ENCODE data around the gene ZNF593. TPM values are rescaled to one million over a fixed set of nuclear protein-coding genes. Genes with fewer than 3 reads are reported as not detected.

ZNF593 gene
- total and polyA plus RNA-seq, 3 donors from 2014 or later, result 22.8 to 56.7 (median 37.3) TPM

DNA sequence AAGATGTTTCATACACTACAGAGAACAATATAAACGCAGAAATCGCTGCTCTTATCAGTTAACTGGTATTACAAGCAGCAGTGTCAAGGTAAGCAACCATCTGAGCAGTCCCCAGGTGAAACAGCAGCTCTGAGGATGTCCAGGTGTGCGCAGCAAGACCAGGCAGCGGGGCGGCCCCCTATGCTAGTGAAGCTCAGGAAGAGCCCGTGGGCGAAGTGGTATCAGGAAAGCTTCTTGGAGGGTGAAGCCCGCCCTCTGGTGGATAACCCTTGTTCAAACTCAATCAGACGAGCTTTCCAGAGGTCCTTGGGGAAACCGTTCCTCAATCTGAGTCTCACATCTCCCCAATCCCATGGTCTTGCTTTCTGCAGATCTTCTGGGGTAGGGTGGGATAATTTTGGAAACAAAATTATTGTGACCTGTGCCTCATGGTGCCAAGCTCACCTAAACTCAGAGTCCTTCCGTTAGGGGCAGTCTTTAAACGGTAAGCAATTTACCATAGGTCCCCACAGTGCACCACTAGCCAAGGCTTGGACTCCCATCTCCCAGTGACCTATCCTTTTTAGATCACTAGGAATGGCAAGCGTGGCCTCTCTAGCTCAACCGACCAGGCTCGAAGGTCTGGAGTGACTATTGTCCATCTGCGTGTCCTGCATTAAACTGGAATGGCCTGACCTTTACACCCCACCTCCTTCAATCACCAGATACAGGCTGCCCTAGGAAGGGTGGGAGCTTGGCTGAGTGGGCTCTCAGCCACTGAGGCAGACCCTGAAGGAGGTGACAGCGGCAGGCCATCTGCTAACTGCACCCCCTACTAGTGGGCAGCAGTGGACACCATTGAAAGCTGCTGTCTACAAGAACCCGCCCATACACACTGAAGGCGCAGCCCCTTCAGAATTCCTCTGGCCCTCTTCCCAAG is 24.4 kb upstream of the ZNF593 start:
- no peak for TF ChIP-seq POLR2A (IDR thresholded peaks at IDR 0.05)
- TF ChIP-seq, protein P1, sequence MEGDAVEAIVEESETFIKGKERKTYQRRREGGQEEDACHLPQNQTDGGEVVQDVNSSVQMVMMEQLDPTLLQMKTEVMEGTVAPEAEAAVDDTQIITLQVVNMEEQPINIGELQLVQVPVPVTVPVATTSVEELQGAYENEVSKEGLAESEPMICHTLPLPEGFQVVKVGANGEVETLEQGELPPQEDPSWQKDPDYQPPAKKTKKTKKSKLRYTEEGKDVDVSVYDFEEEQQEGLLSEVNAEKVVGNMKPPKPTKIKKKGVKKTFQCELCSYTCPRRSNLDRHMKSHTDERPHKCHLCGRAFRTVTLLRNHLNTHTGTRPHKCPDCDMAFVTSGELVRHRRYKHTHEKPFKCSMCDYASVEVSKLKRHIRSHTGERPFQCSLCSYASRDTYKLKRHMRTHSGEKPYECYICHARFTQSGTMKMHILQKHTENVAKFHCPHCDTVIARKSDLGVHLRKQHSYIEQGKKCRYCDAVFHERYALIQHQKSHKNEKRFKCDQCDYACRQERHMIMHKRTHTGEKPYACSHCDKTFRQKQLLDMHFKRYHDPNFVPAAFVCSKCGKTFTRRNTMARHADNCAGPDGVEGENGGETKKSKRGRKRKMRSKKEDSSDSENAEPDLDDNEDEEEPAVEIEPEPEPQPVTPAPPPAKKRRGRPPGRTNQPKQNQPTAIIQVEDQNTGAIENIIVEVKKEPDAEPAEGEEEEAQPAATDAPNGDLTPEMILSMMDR (IDR thresholded peaks at IDR 0.05), result peak; percentile 65 to 72 (median 65)
- Histone ChIP-seq H3K4me1 (no peaks in the 10 kb centered on the region), H3K27ac (no peak overlapping the region), H3K9me3 (no peaks in the 10 kb centered on the region), H3K4me3 (no peak overlapping the region), H3K27me3 (no peaks in the 10 kb centered on the region), H3K36me3 (ENCODE audit: low read depth, missing control alignments) (no peaks in the 10 kb centered on the region)
- DNase-seq, result peak; percentile 90
- WGBS, 2 donors, result 38 to 50% methylated on average over 18 to 19 of the region's 19 CpGs
- intact Hi-C loops (cut with DNase I; ENCODE audit: low total_unique reads), result loop anchor here (10.0 kb wide), 2 partner anchors 110 to 250 kb away; no protein-coding TSS in a partner anchor

DNA sequence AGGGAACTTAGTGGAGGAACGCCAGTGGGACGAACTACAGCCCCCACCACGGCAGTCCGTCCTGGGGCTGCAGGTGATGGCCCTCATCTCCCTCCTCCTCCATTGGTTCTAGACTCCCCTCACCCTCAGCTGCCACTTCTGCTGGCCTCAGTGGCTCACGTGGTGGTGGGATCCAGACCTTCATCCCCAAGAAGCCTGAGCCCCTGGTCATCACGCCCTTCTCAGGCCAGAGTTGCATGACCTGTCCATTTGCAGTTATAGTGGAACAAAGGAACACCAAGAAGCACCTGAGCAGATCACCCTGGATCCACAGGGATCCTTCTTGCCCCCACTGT is 23.8 kb upstream of the ZNF593 start:
- intact Hi-C loops (cut with DNase I; ENCODE audit: low total_unique reads), result loop anchor here (10.0 kb wide), 2 partner anchors 111 to 251 kb away; no protein-coding TSS in a partner anchor
- no peak for DNase-seq
- H3K4me1 ChIP-seq, result no peaks in the 10 kb centered on the region
- no peaks in the 10 kb centered on the region for H3K9me3 ChIP-seq
- WGBS, 2 donors, result 61 to 62% methylated on average over 2 to 6 of the region's 6 CpGs
- H3K4me3 ChIP-seq, result no peak overlapping the region
- H3K27ac ChIP-seq, result no peak overlapping the region
- H3K27me3 ChIP-seq, result no peaks in the 10 kb centered on the region
- TF ChIP-seq, protein P1 (IDR thresholded peaks at IDR 0.05), result no peak
- H3K36me3 ChIP-seq (ENCODE audit: low read depth, missing control alignments), result no peaks in the 10 kb centered on the region

DNA sequence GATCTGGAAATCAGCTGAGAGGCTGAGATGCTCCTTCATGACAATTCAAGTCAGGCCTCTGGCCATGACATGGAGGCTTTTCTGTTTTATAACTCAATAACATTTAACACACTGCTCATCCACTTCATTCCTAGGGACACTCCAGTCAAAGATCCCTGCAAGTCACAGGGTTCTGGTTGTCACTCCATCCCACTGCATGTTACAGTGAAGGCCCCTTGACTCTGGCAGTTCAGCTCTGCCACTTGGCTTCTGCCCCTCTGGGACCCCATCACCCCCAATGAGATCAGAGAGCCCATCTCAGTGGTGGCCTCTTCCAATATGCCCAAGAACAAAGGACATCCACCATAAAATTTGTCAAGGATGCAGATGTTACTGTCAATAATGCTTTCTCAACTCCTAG is 20.8 kb upstream of the ZNF593 start:
- Histone ChIP-seq H3K9me3 (no peaks in the 10 kb centered on the region), H3K4me3 (no peak overlapping the region), H3K27me3 (no peaks in the 10 kb centered on the region), H3K36me3 (ENCODE audit: low read depth, missing control alignments) (no peaks in the 10 kb centered on the region), H3K4me1 (no peaks in the 10 kb centered on the region), H3K27ac (no peak overlapping the region)
- DNase-seq, result no peak
- TF ChIP-seq POLR2A (IDR thresholded peaks at IDR 0.05), result no peak
- TF ChIP-seq, protein P1 (IDR thresholded peaks at IDR 0.05), result no peak
- intact Hi-C loops (cut with DNase I; ENCODE audit: low total_unique reads), result loop anchor here (10.0 kb wide), 2 partner anchors 114 to 254 kb away; no protein-coding TSS in a partner anchor

DNA sequence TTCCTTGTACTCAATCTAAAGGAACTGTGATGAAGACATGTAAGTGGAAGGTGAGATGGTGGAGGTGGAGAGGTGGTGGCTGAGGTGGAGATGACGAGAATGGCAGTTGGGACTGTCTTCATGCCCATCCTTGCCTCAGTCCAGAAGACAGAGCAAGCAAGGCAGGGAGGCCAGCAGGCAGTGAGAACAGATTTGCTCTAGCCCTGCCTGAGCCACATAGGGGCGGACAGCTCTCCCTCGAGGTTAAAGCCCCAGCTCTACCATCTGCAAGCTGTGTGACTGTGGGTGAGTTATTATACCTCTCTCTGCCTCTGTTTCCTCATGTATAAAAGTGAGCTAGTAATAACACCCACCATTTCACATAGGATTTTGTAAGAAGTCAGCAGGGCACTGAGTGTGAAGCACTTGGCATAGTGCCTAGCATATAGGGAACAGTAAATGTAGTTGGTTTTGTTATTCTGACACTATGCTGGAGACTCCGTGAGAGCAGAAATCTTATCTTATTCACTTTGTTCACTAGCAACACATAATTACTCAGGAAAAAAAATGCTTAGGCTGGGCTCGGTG is 15.7 kb upstream of the ZNF593 start:
- Histone ChIP-seq H3K4me1 (no peaks in the 10 kb centered on the region), H3K9me3 (no peaks in the 10 kb centered on the region), H3K27ac (no peak overlapping the region), H3K36me3 (ENCODE audit: low read depth, missing control alignments) (no peaks in the 10 kb centered on the region), H3K4me3 (no peak overlapping the region), H3K27me3 (no peaks in the 10 kb centered on the region)
- no peak for DNase-seq
- TF ChIP-seq, protein P1 (IDR thresholded peaks at IDR 0.05), result no peak
- no peak for TF ChIP-seq POLR2A (IDR thresholded peaks at IDR 0.05)
- WGBS, 2 donors, result 61 to 70% methylated on average over 5 of the region's 5 CpGs
- intact Hi-C loops (cut with DNase I; ENCODE audit: low total_unique reads), result no loop called here

All from testis (tissue), 3 donors.